K562 (cell line): ENCODE measurements around the gene ZMPSTE24. TPM values are rescaled to one million over a fixed set of nuclear protein-coding genes. Genes with fewer than 3 reads are reported as not detected.
"Not testable (repeated sequence)": the region's sequence is repeated elsewhere in the genome, so short reads cannot be mapped to it uniquely, and the experiment has no call there.

Experiments used
- ADNP ChIP-seq: fragments of 200-800 bp; sonication (Bioruptor generic); IDR thresholded peaks from 2 replicates; pipeline ENCODE4 v1.6.1; 2016; ENCODE audit warnings: missing genetic modification characterization, missing compliant biosample characterization
- ATF1 ChIP-seq, 2 experiments: fragments of 450-650 bp in 1 of 2; IDR thresholded peaks; 2 replicates each; pipeline ENCODE4 v1.6.1; 2016; ENCODE audit warnings: missing compliant biosample characterization in 1 of 2, missing genetic modification characterization in 1 of 2
- BCOR ChIP-seq: fragments of 450-650 bp; IDR thresholded peaks from 2 replicates; pipeline ENCODE4 v1.6.1; 2016
- CC2D1A ChIP-seq: fragments of 450-650 bp; IDR thresholded peaks from 2 replicates; pipeline ENCODE4 v1.6.1; 2017; ENCODE audit warnings: mild to moderate bottlenecking
- DMBX1 ChIP-seq: fragments of 250-450 bp; sonication (Bioruptor Pico); IDR thresholded peaks from 2 replicates; pipeline ENCODE4 v1.8.0; 2022; ENCODE audit warnings: inconsistent platforms, mild to moderate bottlenecking, moderate library complexity, borderline replicate concordance
- EP400 ChIP-seq: fragments of 450-650 bp; IDR thresholded peaks from 2 replicates; pipeline ENCODE4 v1.6.1; 2017; ENCODE audit warnings: antibody characterized with exemption, mild to moderate bottlenecking, moderate library complexity
- GABPA ChIP-seq: fragments of 200-800 bp; sonication (Bioruptor generic); conservative IDR thresholded peaks from 2 replicates; pipeline ENCODE4 v1.6.1; 2016; ENCODE audit warnings: low read depth, missing genetic modification characterization, missing compliant biosample characterization
- HDAC1 ChIP-seq, 2 experiments: fragments of 450-650 bp; IDR thresholded peaks; 2 replicates each; pipeline ENCODE4 v1.6.1; 2016 to 2017; ENCODE audit warnings: inconsistent platforms in 1 of 2, mild to moderate bottlenecking in 1 of 2, moderate library complexity in 1 of 2
- HDGF ChIP-seq: fragments of 450-650 bp; IDR thresholded peaks from 2 replicates; pipeline ENCODE4 v1.6.1; 2016
- L3MBTL2 ChIP-seq: fragments of 450-650 bp; IDR thresholded peaks from 2 replicates; pipeline ENCODE4 v1.6.1; 2016; ENCODE audit warnings: mild to moderate bottlenecking, moderate library complexity
- POLR2A ChIP-seq: fragments of 450-650 bp; conservative IDR thresholded peaks from 2 replicates; pipeline ENCODE4 v1.6.1; 2016
- RBFOX2 ChIP-seq: fragments of 200-400 bp; formaldehyde crosslinking; IDR thresholded peaks from 2 replicates; pipeline ENCODE4 v1.6.1; 2017; ENCODE audit warnings: low read depth, mild to moderate bottlenecking, low read length, moderate library complexity
- ZFX ChIP-seq: sonication (generic); formaldehyde crosslinking; IDR thresholded peaks from 2 replicates; pipeline ENCODE4 v1.8.0; 2022; ENCODE audit warnings: mild to moderate bottlenecking, missing genetic modification reagents, moderate library complexity
- ZNF316 ChIP-seq: fragments of 450-650 bp; IDR thresholded peaks from 2 replicates; pipeline ENCODE4 v1.6.1; 2016
- ZNF354B ChIP-seq: fragments of 250-450 bp; sonication (Bioruptor Pico); IDR thresholded peaks from 2 replicates; pipeline ENCODE4 v1.4.0; 2020
- ZNF384 ChIP-seq: IDR thresholded peaks from 2 replicates; pipeline ENCODE4 v1.6.1; 2012; ENCODE audit warnings: low read depth, low read length, improper control_type of control experiment
- polyA plus RNA-seq, 8 experiments: library from polyadenylated mRNA; depleted of rRNA in 4 of 8; stranded (reverse) in 5 of 8; unstranded in 3 of 8; fragments of >200 nt; fragmentation: Nextera tagmentation in 2 of 8; fragmentation: Illumina TruSeq in 1 of 8; extraction: Ambion mirVana in 2 of 8; extraction: Trizol in 1 of 8; gene quantifications; 2 replicates each; pipeline versions ENCODE4 v1.2.1 to v1.2.3, GENCODE V29; 2011 to 2014; ENCODE audit warnings: inconsistent platforms in 1 of 8, missing spikeins in 1 of 8
- total RNA-seq, 7 experiments: library from RNA; depleted of rRNA in 6 of 7; stranded (reverse); fragments of >200 nt in 6 of 7; fragmentation: Illumina TruSeq in 2 of 7; extraction: Trizol in 2 of 7; gene quantifications; 2 replicates each; pipeline versions ENCODE4 v1.2.1 to v1.2.3, GENCODE V29; 2011 to 2021; ENCODE audit warnings: low replicate concordance in 1 of 7
- TF ChIP-seq, protein P1 (sequence below): fragments of 450-650 bp; IDR thresholded peaks from 2 replicates; pipeline ENCODE4 v1.6.1; 2016; ENCODE audit warnings: borderline replicate concordance
- TF ChIP-seq, protein P2 (sequence below), 2 experiments: fragments of 450-650 bp; IDR thresholded peaks; 2 replicates each; pipeline ENCODE4 v1.6.1; 2016
- TF ChIP-seq, protein P3 (sequence below): fragments of 450-650 bp; IDR thresholded peaks from 2 replicates; pipeline ENCODE4 v1.7.1; 2018; ENCODE audit warnings: mild to moderate bottlenecking, low read depth; ENCODE audit not compliant: partially characterized antibody
- TF ChIP-seq, protein P4 (sequence below): fragments of 250-450 bp; sonication (Bioruptor Pico); IDR thresholded peaks from 2 replicates; pipeline ENCODE4 v1.4.0; 2020
- TF ChIP-seq, protein P5 (sequence below): fragments of 450-650 bp; formaldehyde crosslinking; IDR thresholded peaks from 2 replicates; pipeline ENCODE4 v1.4.0; 2020; ENCODE audit warnings: mild to moderate bottlenecking, mixed read lengths

The ZMPSTE24 gene
- total and polyA plus RNA-seq, 9 of the 15 experiments (the other 6 are each of a cell fraction or from before 2014, with no cell fraction given) = 30.7 to 75.9 (median 64.3) TPM

DNA sequence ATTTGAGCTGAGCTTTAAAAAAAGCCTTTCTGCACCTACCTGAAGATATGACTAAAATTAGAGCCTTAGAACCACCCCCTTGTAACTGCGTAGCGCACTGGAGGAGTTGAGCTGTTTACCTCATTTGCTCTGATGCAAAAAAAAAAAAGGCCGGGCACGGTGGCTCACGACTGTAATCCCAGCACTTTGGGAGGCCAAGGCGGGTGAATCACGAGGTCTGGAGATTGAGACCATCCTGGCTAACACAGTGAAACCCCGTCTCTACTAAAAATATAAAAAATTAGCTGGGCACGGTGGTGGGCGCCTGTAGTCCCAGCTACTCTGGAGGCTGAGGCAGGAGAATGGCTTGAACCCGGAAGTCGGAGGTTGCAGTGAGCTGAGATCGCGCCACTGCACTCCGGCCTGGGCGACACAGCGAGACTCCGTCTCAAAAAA lies 36.5 kb upstream of the ZMPSTE24 start (continued):
- TF ChIP-seq, protein P1, sequence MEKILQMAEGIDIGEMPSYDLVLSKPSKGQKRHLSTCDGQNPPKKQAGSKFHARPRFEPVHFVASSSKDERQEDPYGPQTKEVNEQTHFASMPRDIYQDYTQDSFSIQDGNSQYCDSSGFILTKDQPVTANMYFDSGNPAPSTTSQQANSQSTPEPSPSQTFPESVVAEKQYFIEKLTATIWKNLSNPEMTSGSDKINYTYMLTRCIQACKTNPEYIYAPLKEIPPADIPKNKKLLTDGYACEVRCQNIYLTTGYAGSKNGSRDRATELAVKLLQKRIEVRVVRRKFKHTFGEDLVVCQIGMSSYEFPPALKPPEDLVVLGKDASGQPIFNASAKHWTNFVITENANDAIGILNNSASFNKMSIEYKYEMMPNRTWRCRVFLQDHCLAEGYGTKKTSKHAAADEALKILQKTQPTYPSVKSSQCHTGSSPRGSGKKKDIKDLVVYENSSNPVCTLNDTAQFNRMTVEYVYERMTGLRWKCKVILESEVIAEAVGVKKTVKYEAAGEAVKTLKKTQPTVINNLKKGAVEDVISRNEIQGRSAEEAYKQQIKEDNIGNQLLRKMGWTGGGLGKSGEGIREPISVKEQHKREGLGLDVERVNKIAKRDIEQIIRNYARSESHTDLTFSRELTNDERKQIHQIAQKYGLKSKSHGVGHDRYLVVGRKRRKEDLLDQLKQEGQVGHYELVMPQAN = peak; percentile 51; the same call in 1 of the 2 replicates
- peak; percentile 76; the same call in 1 of the 2 replicates for TF ChIP-seq ADNP (tag)
- TF ChIP-seq GABPA = 0 out of 2 replicates have a peak, but pooled peaks have one; percentile 37
- not testable (repeated sequence) for TF ChIP-seq ATF1 (CRISPR knock-in tag; IDR thresholded peaks at IDR 0.05)
- peak; percentile 64 for TF ChIP-seq ATF1 (tag; IDR thresholded peaks at IDR 0.05)
- peak; percentile 64 for TF ChIP-seq POLR2A
- TF ChIP-seq BCOR = peak; percentile 19; the same call in 1 of the 2 replicates
- peak; percentile 38; the same call in 1 of the 2 replicates for TF ChIP-seq ZNF354B (CRISPR knock-in tag)
- TF ChIP-seq ZFX (CRISPR knock-in tag) = peak; percentile 66; the same call in 1 of the 2 replicates
- TF ChIP-seq, protein P2, sequence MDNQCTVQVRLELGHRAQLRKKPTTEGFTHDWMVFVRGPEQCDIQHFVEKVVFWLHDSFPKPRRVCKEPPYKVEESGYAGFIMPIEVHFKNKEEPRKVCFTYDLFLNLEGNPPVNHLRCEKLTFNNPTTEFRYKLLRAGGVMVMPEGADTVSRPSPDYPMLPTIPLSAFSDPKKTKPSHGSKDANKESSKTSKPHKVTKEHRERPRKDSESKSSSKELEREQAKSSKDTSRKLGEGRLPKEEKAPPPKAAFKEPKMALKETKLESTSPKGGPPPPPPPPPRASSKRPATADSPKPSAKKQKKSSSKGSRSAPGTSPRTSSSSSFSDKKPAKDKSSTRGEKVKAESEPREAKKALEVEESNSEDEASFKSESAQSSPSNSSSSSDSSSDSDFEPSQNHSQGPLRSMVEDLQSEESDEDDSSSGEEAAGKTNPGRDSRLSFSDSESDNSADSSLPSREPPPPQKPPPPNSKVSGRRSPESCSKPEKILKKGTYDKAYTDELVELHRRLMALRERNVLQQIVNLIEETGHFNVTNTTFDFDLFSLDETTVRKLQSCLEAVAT (IDR thresholded peaks at IDR 0.05) = 0 out of 4 replicates have a peak, but pooled peaks of 1 of the 2 experiments have one; percentile 22
- TF ChIP-seq ZNF316 = 0 out of 2 replicates have a peak, but pooled peaks have one; percentile 23
- TF ChIP-seq, protein P3, sequence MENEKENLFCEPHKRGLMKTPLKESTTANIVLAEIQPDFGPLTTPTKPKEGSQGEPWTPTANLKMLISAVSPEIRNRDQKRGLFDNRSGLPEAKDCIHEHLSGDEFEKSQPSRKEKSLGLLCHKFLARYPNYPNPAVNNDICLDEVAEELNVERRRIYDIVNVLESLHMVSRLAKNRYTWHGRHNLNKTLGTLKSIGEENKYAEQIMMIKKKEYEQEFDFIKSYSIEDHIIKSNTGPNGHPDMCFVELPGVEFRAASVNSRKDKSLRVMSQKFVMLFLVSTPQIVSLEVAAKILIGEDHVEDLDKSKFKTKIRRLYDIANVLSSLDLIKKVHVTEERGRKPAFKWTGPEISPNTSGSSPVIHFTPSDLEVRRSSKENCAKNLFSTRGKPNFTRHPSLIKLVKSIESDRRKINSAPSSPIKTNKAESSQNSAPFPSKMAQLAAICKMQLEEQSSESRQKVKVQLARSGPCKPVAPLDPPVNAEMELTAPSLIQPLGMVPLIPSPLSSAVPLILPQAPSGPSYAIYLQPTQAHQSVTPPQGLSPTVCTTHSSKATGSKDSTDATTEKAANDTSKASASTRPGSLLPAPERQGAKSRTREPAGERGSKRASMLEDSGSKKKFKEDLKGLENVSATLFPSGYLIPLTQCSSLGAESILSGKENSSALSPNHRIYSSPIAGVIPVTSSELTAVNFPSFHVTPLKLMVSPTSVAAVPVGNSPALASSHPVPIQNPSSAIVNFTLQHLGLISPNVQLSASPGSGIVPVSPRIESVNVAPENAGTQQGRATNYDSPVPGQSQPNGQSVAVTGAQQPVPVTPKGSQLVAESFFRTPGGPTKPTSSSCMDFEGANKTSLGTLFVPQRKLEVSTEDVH = peak; percentile 17
- peak; percentile 75; the same call in 1 of the 2 replicates for TF ChIP-seq DMBX1 (CRISPR knock-in tag)
- TF ChIP-seq HDGF = 0 out of 2 replicates have a peak, but pooled peaks have one; percentile 80
- TF ChIP-seq, protein P4, sequence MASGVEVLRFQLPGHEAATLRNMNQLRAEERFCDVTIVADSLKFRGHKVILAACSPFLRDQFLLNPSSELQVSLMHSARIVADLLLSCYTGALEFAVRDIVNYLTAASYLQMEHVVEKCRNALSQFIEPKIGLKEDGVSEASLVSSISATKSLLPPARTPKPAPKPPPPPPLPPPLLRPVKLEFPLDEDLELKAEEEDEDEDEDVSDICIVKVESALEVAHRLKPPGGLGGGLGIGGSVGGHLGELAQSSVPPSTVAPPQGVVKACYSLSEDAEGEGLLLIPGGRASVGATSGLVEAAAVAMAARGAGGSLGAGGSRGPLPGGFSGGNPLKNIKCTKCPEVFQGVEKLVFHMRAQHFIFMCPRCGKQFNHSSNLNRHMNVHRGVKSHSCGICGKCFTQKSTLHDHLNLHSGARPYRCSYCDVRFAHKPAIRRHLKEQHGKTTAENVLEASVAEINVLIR (CRISPR knock-in tag) = 0 out of 2 replicates have a peak, but pooled peaks have one; percentile 18
- TF ChIP-seq L3MBTL2 = peak; percentile 83
- peak; percentile 89 for TF ChIP-seq ZNF384
- 0 out of 4 replicates have a peak, but pooled peaks of 1 of the 2 experiments have one; percentile 47 for TF ChIP-seq HDAC1 (IDR thresholded peaks at IDR 0.05)
- TF ChIP-seq RBFOX2 = peak; percentile 48
- peak; percentile 38; the same call in 1 of the 2 replicates for TF ChIP-seq CC2D1A
- TF ChIP-seq, protein P5, sequence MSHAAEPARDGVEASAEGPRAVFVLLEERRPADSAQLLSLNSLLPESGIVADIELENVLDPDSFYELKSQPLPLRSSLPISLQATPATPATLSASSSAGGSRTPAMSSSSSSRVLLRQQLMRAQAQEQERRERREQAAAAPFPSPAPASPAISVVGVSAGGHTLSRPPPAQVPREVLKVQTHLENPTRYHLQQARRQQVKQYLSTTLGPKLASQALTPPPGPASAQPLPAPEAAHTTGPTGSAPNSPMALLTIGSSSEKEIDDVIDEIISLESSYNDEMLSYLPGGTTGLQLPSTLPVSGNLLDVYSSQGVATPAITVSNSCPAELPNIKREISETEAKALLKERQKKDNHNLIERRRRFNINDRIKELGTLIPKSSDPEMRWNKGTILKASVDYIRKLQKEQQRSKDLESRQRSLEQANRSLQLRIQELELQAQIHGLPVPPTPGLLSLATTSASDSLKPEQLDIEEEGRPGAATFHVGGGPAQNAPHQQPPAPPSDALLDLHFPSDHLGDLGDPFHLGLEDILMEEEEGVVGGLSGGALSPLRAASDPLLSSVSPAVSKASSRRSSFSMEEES = 0 out of 2 replicates have a peak, but pooled peaks have one; percentile 17
- TF ChIP-seq EP400 = peak; percentile 46; the same call in 1 of the 2 replicates
